NCI-H1092 (cell line): Measurements from ENCODE around the gene RABEP1.

Source experiments
- DNase-seq: peaks from one replicate; lab custom pipeline; 2025; lab: John Stamatoyannopoulos, UW

Gene RABEP1

DNA sequence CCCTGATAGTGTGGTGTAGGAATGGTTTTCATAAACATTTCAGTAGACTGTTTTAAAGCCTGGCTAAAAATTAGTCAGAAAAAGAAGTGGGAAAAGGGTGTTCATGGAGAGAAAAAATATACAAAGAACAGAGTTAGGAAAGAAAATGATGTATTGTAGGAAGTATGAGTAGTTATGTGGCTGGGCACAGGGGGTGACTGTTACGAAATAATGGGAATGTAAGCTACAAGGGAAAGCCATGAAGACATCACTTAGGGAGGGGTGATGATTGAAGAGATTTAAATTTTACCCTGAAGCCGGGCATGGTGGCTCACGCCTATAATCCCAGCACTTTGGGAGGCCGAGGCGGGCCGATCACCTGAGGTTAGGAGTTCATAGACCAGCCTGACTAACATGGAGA lies 82.1 kb downstream of the RABEP1 start:
- DNase-seq: no peak

DNA sequence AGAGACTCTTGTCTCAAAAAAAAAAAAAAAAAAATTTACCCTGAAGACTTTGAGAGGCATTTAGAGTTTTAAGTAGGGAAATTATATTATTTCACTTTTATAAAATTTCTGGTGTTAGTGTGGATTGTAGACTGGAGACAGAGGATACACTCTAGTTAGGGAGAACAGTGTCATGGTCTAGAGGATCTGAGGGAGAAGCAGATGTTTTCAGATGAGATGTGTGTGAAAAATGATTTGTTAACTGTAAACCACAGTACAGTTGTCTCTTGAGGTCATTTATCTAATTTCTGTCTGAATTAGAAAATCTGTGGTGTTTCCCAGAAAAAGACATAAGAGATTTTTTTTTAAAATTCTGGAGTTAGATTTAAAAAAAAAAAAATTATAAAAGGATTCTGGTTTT lies 82.6 kb downstream of the RABEP1 start:
- no peak for DNase-seq

DNA sequence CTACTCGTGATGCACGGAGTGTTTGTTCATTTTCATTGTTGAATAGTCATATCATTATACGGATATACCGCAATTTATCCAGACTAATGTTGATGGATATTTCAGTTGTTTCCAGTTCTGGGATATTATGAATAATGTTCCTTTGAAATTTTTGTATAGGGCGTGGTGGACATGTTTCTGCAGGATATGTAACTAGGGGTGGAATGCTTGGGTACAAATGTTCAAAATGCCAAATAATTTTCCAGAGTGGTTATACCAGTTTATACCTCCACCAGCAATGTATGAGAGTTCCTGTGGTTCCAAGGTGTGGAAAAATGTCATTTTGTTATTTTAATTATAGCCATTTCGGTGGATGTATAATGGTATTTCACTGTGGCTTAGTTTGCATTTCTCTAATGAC lies 83.7 kb downstream of the RABEP1 start:
- DNase-seq: no peak

DNA sequence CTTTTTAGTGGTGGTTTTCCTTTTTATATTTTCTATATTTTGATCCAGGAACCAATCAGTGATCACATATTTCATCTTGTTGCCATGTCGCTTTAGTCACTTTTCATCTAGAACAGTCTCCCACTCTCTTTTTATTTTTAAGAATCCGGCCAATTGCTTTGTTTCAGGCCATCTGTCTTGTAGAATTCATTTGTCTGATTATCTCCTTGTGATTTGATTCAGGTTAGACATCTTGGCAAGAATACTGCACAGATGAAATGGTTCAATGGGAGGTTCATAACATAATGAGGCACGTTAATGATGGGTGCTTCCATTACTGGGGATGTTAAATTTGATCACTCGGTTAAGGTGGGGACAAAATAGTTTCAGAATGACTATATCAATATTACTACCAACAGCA lies 88.3 kb downstream of the RABEP1 start:
- no peak for DNase-seq

DNA sequence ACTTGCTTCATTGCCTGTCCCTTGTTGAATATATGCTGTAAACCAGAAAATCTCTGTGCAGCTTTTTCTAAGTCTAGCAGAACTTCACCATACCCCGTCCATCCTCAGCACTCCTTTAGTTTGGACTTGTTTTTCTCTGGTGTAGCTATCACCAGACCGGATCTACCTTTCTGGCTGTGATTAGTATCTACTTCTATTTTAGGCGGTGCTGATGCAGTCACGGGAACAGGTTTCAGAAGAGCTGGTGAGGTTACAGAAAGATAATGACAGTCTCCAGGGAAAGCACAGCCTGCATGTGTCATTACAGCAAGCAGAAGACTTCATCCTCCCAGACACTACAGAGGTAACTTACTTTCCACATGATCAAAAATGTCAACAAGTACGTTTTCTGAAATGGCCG lies 91.0 kb downstream of the RABEP1 start:
- no peak for DNase-seq

DNA sequence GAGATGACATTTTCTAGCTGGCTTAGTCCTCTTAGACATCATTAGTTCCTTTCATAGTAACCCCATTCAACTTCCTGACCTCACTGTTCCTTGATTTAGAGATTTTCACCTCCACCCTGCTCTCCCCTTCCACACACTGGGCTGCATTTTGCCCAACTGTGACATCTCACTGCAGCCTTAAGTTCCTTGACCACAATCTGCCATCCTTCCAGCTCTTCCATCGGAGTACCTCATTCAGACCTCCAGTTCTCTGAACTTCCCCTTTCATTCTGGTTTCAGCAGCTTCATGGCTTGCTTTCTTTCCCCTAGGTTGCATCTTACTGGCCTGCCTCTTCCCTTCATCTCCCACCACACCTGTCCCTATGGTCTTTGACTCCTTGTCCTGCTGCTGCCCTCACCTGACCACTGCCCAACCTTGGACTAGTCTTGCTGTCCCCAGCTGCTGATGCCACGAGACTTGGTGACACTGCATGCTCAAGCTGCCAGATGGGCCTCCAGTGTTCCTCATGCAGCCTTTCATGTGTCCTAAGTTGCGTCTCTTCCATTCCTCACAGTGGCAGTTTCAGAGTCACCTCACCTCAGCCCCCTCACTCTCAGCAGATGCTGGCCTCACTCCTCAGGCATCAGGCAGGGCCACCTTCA lies 96.6 kb downstream of the RABEP1 start:
- DNase-seq: no peak

DNA sequence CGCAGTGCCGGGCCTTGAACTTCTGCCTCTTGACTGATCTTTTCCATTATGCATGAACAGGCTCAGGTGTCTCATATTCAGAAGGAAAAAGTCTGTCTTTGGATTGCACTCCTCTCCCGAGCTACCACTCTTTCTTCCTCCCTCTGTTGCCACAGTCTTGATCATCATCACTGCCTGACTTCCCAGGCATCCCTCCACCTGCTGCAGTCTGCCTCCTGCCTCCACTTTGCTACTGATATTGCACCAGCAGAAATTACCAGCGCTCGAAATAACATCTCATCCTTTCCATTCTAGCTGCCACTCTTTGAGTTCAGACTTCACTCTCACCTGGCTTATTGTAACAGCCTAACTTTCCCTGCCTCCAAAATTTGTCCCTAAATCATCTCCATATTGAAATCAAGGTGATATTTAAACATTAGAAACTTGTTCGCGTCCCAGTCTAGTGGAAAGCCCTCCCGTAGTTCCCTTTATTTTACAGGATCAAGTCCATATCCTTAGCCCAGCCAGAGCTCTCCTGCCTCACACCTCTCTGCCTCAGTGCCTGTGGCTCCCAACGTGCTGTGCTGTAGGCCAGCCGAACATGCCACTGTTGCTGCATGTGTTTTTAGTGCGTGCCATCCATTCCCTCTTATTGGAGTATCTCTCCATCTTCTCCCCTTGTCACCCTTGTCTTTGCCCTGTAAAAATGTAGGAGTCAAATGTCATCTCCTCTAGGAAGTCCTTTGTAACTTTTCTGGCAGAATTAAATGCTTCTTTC lies 97.4 kb downstream of the RABEP1 start:
- DNase-seq: no peak

DNA sequence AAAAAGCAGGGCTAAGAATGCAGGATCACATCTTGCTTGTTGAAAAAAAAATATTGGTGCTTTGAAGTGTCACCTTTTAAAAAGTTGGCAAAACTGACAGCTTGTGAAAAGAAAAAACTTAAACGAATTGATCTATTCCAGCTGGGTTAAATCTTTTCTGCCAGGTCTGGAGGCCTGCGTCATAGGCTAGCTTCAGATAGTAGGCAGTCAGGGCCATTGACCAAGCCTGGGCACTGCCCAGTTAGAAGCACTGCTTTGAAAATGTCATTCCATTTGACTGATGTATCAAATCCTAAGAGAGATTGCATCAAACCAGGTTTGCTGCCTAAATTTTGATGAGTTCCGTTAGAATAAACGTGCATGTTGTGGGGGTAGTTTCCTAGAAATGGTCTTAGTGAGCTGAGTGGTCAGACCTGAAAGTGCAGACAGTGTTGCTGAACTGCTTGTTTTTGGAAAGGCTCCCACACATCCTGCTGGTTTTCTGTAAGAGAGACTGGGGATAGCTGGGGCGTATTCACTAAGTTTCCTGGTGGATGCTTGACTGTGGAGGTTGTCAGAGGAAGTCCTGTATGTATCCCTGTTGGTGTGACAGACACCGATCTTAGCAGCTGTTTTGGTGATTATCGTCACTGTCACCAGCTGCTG lies 98.5 kb downstream of the RABEP1 start:
- DNase-seq: no peak

DNA sequence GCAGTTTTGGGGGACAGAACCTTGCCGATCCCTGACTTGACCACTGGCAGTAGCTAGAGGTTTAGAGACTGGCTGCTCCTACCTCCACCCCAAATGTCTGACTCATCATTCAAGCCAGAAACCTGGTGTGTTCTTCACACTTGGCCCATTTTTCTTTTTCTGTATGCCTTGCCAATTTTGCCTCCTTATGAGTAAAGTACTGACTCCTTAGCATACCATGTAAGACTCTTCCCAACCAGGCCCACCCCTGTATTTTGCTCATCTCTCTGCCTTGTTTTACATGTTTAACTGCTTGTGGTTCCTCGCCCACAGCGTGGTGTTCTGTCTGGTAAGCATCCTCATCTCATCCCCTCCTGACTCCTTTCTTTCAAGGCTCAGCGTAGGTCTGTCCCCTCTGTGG lies 99.5 kb downstream of the RABEP1 start:
- no peak for DNase-seq

DNA sequence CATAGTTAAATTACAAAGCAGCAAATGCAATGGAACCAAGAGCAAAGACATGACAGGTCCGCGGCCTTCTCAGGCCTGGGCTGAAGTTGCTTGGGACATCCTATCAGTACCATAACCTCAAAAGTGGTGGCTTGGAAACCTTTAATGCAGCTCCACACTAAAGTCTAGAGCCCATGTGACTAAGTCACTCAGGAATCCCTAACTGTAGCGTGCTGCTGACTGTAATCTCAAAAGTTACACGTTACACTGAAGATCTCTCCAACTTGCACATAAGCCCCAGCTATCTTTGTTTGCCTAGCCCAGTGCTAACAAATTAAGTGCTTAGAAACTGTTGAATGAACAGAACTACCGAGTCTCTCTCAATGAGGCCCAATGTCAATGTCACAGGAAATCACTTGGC lies 109.6 kb downstream of the RABEP1 start:
- DNase-seq: no peak

DNA sequence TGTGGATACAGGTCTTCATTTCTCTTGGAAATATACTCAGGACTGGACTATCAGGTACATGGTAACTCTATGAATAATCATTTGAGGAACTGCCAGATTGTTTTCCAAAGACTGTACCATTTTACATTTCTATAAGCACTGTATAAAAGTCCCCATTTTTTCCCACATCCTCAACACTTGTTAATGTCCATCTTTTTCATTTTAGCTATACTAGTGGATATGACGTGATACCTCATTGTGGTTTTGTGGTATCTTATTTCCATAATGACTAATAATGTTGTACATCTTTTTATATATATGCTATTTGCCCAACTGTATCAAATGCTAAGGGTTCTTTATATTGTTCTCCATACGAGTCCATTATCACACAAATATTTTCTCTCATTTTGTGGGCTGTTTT lies 114.5 kb downstream of the RABEP1 start:
- no peak for DNase-seq

DNA sequence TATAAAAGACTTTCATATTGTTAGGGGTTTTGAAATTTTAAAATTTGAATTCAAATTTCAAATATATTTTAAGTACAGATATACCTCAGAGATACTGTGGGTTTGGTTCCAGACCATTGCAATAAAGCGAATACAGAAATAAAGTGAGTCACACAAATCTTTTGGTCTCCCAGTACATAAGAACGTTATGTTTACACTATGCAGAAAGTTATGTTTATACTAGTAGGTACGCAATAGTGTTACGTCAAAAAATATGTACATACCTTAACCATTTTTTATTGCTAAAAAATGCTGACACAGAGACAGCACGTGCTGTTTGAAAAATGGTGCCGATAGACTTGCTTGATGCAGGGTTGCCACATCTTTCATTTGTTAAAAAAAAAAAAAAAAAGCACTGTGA lies 117.7 kb downstream of the RABEP1 start:
- DNase-seq: no peak

DNA sequence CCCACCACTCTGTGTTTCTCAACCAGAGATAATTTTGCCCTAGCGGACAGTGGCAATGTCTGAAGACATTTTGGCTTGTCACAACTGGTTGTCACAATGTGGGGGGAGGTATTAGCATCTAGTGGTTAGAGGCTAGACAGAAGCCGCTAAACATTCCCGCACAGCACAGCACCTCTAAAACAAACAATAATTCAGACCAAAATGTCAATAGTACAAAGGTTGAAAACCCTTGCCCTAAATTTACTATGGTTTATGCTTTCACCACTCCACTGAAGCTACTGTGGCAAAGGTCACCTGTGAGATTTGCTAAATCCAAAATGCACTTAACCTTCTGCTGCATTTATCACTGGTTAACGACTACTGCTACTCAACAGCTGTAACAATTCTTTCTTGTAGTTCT lies 123.3 kb downstream of the RABEP1 start:
- no peak for DNase-seq

DNA sequence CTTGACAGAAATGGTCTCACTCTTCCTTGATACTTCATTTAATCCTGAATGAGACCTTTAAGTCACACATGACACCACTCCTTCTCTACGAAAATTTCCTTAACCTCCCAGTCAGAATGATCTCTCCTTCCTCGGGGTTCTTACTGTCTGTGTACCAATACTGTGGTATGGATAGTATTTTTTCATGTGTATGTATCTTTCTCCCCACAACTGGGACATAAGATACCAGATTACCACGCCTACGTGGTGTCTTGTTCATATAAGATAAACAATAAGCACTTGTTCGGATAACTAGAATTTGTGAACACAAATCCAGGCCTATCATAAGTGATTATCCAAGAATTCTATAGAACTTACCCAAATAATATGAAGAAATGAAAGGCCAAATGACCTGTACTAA lies 126.1 kb downstream of the RABEP1 start:
- DNase-seq: no peak

DNA sequence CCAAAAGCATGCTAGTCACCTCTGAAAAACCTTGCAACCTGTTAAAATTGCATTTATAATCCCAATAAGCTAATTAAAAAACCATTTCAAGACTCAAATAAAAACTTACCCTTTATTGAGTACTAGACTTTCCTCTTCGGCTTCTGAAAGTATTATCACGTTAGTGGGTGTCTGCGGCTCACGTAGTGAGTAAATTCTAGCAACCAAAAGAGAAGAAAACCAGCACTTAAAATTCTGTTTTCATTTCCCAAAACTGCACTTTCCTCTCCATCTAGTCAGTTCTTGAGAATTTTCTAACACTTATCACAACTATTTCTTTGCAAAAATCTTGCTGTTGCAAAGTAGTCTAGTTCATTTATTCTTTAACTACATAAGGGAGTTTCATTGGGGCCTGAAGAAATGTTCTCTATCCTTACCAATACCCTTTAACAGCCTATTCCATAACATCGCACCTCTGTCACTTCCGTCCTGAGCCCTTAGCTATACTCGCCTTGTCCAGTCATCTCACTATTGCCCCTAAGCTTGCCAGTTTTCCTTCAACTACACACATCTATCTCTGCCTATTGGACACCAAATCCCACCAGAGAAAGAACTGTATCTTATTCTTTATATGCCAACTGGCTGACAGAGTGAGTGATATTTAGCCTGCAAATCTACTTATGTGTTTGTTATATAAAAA lies 128.6 kb downstream of the RABEP1 start:
- DNase-seq: no peak

DNA sequence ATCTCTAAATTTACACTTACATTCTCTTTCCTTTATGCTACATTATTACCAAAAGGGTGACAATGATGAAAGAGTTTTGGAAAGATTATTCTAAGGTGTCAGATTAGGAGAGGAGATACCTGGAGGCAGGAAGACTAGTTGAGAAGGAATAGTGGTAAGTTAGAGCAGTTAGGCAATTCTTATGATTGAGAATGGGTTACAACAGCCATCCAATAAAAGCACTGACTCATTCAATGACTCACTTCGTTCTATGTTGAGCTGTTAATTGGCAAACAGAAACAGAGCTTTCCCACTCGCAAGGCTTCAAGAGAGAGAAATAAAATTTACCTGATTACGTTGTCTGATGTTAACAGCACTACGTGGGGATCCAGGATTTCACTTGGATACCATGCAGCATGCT lies 131.6 kb downstream of the RABEP1 start:
- DNase-seq: no peak

DNA sequence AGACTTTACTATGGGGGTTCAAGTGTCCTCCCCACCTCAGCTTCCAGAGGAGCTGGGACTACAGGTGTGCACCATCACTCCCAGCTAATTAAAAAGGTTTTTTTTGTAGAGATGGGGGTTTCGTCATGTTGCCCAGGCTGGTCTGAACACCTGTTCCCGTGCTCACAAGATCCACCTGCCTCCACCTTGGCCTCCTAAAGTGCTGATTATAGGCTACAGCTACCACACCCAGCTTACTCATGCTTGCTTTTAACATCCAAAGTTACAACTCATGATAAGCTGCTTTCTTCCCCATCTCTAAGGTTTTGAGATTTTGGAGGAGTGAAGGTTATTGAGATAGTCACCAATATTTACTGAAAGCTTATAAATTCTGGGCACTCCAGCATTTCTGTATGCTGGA lies 134.8 kb downstream of the RABEP1 start:
- no peak for DNase-seq

DNA sequence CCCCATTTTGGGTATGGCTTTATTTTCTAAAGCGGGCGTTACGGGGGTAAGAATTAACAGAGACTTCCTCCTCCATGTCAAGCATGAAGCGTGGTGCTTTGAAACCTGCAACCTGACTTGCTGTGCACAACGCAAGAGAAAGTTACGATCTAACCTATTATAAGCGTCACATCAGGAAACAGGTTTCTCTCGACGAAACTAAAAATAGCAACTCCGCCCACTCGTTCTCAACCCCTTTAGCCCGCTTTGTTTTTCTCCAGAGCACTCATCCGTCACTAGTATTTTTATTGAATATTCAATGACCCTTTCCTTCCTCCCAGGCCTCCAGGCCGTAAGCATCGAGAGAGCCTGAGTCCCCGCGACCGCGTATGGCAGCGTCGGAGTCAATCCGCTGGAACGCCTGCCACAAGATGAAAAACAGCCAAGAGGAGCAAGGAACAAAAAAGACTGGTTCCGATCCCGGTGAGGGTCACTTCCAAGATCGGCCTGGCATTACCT lies 136.8 kb downstream of the RABEP1 start:
- no peak for DNase-seq

DNA sequence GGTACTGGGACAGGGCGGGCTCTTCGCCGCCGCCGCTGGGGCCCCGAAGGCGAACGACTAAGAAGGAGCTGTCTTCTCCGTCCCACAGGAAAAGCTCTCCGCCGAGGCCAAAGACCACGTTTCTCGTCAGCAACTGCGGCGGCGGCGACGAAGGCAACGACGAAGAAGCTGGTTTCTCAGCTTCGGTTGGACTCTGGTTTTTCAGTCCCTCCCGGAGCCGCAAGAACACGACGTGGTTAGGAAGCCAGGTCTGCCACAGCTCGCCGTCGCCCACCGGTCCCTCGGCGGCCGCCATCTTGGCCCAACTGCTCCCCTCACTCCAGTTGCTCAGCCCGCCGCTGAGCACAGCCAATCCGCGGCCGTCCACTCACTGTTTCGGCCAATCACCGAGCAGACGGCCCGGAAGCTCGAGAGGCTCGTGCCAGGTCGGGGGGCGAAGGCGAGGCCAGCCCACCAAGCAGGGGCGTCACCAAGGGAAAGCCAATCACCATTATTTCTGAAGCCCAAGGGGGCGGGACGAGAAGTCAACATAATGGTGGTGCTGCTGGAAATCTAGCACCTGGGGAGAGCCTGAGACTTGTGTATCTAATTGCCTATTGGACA lies 137.4 kb downstream of the RABEP1 start, which contains the start of gene NUP88:
TSS of gene NUP88 (minus strand) at position 307 of the 603 bp plus-strand sequence. CDS start at position 295, 12 bp downstream.
- peak; percentile 94 for DNase-seq

DNA sequence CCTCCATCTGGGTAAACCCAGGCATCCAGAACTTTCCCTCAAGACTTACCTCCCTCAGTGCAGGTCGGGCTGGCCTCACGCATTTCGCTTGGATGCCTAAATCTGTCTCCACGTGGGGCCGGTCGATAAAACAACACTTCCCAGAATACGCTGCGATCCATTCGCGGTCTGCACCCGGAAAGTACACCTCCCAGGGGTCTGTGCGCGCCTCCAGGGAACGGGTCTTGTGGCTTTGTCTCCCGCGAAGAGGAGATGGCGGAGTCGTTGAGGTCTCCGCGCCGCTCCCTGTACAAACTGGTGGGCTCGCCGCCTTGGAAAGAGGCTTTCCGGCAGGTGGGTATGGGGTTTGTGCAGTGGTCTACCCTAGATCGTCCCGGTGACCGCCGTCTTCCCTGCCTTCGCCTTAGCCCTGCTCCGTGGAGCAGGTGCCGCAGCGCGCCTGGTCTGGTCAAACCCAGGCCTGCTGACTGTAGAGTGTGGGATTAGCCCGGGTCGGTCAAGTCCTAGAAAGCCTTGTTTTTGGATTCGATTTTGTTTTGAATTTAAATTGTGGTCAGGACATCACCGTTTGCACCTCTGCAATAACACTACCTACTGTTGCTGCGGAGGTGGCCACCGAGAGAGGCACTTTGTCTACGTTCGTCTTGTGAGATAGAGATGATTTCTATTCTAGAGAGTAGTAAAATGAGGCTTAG lies 138.0 kb downstream of the RABEP1 start, which contains the start of gene RPAIN:
TSS of gene RPAIN (plus strand) at position 224 of the 695 bp plus-strand sequence. CDS start at position 253, 29 bp downstream.
- peak; percentile 84 for DNase-seq

DNA sequence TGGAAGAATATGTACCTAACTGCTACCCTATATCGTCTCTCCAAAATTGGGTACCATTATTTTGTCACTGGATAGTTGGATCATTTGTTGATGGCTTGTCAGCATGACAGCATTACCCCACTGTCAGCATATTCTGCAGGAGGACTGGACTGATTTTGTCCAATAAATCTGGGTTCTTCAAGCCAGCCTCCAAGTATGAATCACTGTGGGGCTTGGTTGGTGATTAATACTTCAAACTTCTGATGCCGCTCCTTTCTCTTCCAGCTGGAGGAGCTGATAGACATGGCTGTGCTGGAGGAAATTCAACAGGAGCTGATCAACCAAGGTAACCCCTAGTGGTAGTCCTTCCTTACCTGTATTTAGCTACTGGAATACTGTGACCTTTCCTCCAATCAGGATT lies 140.4 kb downstream of the RABEP1 start:
- DNase-seq: no peak
